D721Med (cell line): ENCODE measurements around the gene TMOD2.
"Not testable (repeated sequence)": the region's sequence is repeated elsewhere in the genome, so short reads cannot be mapped to it uniquely, and the experiment has no call there.

Experiments used
- DNase-seq: peaks from one replicate; pipeline ENCODE4 v3.0.0; 2011; ENCODE audit warnings: low spot score; ENCODE audit not compliant: insufficient read length
- FAIRE-seq: peaks from 2 replicates; lab custom pipeline; 2011; peaks lifted over from hg19 to GRCh38; lab: Jason Lieb, UNC
- CTCF ChIP-seq: IDR thresholded peaks from 2 replicates; pipeline ENCODE4 v1.5.1; 2012; ENCODE audit warnings: mild to moderate bottlenecking, control low read depth; ENCODE audit not compliant: insufficient read depth; ENCODE audit errors: missing control alignments

Gene TMOD2

GRCh38 chr15:51782357-51782896 lies 31.0 kb downstream of the TMOD2 start:
- no peak for FAIRE-seq
- peak; percentile 36 for TF ChIP-seq CTCF
- DNase-seq: no peak

- no peak for FAIRE-seq
Observed at GRCh38 chr15:51783967-51784366, 32.6 kb downstream of the TMOD2 start.

GRCh38 chr15:51787130-51787529 lies 35.7 kb downstream of the TMOD2 start:
- DNase-seq, FAIRE-seq: not testable (repeated sequence)

More at GRCh38 chr15:51783967-51784366, 32.6 kb downstream of the TMOD2 start:
- TF ChIP-seq CTCF: no peak
- DNase-seq: no peak

- not testable (repeated sequence) for FAIRE-seq, DNase-seq
Observed at GRCh38 chr15:51792474-51792873, 41.1 kb downstream of the TMOD2 start.

- FAIRE-seq: no peak
- DNase-seq: no peak
- no peak for TF ChIP-seq CTCF
Observed at GRCh38 chr15:51793521-51794305, 42.3 kb downstream of the TMOD2 start.

GRCh38 chr15:51796847-51797401 lies 45.5 kb downstream of the TMOD2 start:
- no peak for TF ChIP-seq CTCF
- FAIRE-seq (no peak), DNase-seq (no peak)

- TF ChIP-seq CTCF: no peak
- FAIRE-seq: no peak
- DNase-seq: no peak
Observed at GRCh38 chr15:51798281-51798680, 46.9 kb downstream of the TMOD2 start.
